SH-SY5Y (cell line): ENCODE measurements around the gene SLC44A5.

Source experiments
- GATA2 ChIP-seq: IDR thresholded peaks from 2 replicates; pipeline ENCODE4 v1.6.1; 2011; ENCODE audit warnings: mild to moderate bottlenecking, low read depth, low read length
- GATA3 ChIP-seq: IDR thresholded peaks from 2 replicates; pipeline ENCODE4 v1.6.1; 2011; ENCODE audit warnings: low read depth, mild to moderate bottlenecking, low read length, moderate library complexity

GRCh38 chr1:75396745-75397144 lies 214.2 kb downstream of the SLC44A5 start:
- TF ChIP-seq GATA3 (no peak), GATA2 (no peak)
